Hematopoietic multipotent progenitor cell treated with erythropoietin and hydrocortisone succinate and interleukin-3 and kit ligand, for 4 days (in vitro differentiated cells): ENCODE data around the gene OMP.
"Not testable (repeated sequence)": the region's sequence is repeated elsewhere in the genome, so short reads cannot be mapped to it uniquely, and the experiment has no call there.

ENCODE experiments used
- DNase-seq: peaks from one replicate; pipeline ENCODE4 v3.0.0-alpha.2; 2015

The OMP gene

GRCh38 chr11:77088236-77089003 is 14.2 kb upstream of the OMP start:
- DNase-seq, result no peak

DNA sequence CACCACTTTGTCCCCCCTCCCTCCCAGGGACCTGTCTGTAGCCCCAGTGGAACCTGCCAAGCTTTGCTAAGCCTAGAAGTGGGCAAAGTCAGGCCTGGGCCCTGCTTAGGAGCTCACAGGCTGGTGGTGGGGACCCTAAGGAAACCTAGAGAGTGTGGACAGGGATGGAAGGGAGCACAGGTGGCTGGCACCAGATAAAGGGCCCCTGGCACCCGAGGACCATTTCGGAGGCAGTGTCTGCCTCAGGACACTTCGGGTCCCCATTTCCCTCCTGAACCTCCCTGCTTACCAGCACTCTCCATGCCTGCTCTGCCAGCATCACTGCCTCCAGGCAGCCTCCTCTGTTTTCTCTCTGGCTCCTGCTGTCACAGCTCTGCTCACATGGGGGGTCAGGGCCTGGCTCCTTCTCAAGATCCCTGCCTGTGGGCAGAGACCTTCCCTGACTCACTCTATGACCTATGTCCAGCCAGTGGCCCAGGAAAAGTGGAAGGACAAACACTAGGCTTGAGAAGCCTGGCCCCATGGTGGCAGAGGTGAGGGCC is 13.6 kb upstream of the OMP start:
- no peak for DNase-seq

- no peak for DNase-seq
Observed at GRCh38 chr11:77090046-77090372, 12.6 kb upstream of the OMP start.

GRCh38 chr11:77090373-77091111 is 12.1 kb upstream of the OMP start:
- DNase-seq, result no peak

- peak; percentile 89 for DNase-seq
Observed at GRCh38 chr11:77091146-77091940, 11.3 kb upstream of the OMP start.

DNA sequence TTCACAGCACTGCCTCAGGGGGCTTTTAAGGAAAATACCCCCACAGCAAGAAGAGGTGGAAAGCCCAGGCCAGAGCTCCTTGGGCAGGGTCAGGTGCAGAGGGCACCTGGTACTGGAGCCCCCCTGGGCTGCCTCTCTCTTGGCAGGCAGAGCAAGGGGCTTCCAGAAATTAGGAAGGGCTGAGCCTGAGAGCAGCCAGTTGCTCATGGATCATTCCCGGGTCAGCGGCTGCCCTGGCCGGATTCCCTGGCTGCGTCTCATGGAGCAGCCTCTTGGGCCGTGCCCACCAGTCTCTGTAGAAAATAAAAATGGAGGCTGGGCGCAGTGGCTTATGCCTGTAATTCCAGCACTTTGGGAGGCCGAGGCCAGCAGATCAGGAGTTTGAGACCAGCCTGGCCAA is 10.3 kb upstream of the OMP start:
- DNase-seq, result no peak

DNA sequence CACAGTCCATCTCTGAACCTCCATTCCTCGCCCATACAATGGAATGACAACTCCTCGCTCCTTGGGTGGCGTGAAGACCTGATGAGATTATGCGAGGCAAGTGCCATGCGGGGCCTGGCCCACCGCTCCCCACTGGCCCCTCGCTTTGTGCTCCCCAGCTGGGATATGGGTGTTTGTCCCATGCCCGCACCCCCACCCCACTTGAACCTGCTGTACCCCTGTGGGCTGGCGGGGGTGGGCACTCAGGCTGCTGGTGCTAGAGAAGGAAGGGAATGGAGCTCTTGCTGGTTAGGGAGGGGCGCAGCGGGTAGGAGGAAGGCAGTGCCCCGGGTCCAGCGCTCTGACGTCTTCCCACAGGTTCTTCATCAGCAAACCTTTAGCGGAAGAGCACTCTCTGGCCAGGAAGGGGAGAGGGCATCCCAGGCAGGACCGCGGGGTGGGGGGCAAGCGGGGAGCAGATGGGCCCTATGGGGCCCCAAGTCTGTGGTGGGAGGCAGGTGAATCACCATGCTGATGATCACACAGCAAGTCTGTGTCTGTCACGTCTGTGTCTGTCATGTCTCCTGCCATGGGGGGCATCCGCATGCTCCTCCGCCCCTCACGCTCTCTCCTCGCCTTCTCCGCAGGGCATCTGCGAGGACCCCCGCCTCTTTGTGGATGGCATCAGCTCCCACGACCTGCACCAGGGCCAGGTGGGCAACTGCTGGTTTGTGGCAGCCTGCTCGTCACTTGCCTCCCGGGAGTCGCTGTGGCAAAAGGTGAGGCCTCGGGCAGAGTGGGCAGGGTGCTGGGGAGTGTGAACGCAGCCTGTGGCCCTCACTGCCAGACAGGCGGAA is 9.4 kb upstream of the OMP start:
- DNase-seq, result no peak

GRCh38 chr11:77093987-77094840 is 8.4 kb upstream of the OMP start:
- no peak for DNase-seq

GRCh38 chr11:77094841-77095365 is 7.7 kb upstream of the OMP start:
- no peak for DNase-seq

GRCh38 chr11:77095551-77096490 is 6.8 kb upstream of the OMP start:
- no peak for DNase-seq

- no peak for DNase-seq
Observed at GRCh38 chr11:77096591-77097019, 6.0 kb upstream of the OMP start.

DNA sequence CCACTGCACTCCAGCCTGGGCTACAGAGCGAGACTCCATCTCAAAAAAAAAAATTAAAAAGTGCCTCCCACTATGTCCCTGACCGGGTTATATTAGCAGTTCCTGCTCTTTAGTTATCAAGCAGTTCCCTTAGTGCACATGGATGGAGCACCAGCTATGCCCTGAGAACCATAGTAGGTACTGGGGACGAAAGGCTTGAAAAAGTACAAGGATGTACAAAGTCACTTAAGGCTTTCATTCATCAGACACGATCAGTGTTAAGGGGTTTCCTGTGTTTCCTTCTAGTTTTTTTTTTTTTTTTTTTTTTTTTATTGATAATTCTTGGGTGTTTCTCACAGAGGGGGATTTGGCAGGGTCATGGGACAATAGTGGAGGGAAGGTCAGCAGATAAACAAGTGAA is 5.5 kb upstream of the OMP start:
- not testable (repeated sequence) for DNase-seq

DNA sequence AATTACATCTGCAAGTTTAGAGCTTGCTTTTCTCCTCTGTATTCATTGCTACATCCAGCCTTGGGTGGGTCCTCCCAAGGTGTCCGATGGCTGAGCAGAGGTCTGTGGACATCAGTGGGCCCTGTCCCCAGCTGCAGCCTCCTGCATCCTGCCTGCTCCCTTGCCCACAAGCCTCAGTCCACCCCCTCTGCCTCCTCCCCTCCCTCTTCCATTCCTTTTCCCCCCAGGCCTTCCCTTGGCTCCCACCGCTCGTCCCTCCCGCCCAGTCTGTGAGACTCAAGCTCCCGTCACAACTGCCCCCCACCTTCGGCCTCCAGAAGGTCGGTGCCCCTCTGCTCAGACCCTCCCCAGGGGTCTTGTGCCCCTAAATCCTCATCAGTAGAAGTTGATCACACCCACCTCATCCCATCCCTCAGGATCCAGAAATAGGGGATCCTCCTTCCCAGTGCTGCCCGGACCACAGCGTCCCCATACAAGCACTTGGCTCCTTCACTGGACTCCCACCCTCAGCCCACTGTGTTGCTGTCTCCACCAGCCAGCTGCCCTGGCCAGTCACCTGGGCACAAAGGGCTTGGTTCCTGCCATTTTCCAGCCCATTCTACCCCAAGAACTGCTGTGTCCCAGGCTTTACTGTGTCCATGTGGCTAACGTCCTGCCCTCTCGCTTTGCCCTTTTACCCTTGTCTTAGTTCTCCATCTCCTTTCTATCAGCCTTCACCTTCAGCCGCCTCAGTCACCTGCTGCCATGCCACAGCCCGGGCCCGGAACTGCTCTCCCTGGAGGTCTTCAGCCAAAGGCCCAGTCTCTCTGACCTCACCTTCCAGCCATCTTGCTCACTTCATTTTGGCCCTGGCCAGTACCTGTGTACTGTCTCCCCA is 2.2 kb upstream of the OMP start:
- no peak for DNase-seq

DNA sequence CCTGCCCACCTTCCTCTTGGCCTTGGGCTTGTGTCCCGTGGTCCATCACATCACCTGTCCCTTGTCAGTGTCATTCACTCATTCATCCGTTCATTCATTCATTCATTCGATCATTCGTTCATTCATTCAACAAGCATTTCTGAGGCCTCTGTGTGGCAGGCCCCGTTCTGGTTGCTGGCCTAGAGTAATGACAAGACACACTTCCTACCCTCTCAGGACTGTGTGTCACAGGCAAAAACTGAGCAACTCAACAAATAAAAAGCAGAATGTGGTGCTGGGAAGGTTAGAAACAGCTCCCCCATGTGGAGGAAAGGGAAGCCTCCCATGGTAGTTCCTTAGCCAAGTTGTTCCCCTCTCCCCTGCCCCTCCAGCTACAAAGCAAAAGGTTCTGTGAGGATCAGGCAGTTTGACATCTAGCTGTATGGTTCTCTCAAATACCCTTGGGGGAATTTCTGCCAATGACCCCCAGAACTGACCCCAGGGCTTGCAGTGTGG is 1.6 kb upstream of the OMP start:
- DNase-seq, result peak; percentile 72

GRCh38 chr11:77103319-77103718 is 679 bp downstream of the OMP start:
- no peak for DNase-seq

DNA sequence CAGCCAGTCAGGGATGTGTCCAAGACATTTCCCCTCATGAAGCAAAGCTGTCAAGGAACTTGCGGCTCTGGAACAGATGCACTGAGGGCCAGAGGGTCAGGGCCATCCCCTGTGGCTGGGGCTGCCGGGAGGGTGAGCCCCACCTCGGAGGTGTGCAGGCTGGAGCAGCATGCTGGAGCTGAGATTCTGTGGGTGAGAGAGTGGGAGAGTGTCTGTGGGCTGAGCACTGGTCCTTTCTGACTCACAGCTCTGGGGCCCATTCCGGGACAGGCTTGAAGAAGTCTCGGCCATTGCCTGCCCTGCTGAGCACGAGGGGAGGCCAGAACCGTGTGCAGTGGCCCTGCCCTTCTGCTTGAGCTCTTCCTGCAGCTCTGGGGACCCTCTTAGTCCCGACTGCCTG is 2.1 kb downstream of the OMP start:
- DNase-seq, result no peak

DNA sequence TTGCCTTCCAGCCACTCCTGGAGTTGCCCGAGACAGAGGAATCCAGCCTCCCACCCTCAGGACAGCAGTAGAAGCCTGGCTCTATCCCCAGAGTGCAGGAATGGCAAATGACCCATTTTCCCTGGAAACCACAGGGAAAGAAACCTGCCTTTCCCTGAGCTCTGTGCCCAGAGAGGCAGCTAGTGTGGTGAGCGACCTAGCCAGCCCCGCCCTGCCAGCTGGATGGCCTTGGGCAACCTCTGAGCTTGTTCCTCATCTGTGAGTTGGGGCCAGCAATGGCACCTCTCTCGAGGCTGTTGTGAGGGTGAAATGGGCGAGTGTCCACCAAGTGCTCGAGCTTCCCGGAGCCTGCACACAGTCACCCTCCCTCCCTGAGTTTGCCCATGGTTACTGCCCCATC is 3.7 kb downstream of the OMP start:
- no peak for DNase-seq

- DNase-seq, result no peak
Observed at GRCh38 chr11:77106759-77107158, 4.1 kb downstream of the OMP start.

DNA sequence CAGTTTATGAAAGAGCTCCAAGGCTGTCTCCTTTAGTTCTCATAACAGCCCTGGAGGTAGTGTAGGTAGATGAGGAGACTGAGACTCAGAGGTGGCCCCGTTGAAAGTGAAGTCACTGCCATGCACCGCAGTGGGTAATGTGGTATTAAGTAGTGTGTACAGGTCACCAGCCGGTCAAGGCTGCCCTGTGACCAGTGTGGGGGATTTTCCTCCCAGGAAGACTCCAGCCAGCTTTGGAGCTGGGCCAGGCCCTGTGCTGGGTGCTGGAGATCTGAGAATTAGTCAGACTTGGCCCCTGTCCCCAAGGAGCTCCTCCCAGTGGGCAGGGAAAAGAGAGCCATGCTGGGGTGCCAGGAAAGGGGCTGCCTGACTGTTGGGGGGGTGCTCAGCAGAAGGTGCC is 5.3 kb downstream of the OMP start:
- DNase-seq, result no peak
